SK-N-SH (cell line): ENCODE measurements around the gene YAP1. TPM values are rescaled to one million over a fixed set of nuclear protein-coding genes. Genes with fewer than 3 reads are reported as not detected.

ENCODE experiments used
- CTCF ChIA-PET: fragments of 300-600, 350-600 bp; formaldehyde crosslinking; extraction: SDS; loops from one replicate; lab custom pipeline; 2021; lab: Yijun Ruan, JAX
- POLR2A ChIA-PET: fragments of 350-600 bp; sonication (Branson Sonifier 250); formaldehyde crosslinking; extraction: SDS; loops from one replicate; lab custom pipeline; 2020; ENCODE audit warnings: antibody characterized with exemption, inconsistent platforms; lab: Yijun Ruan, JAX
- DNase-seq: peaks from one replicate; pipeline ENCODE4 v3.0.0; 2012
- H2AFZ ChIP-seq: fragments of 200-600 bp; sonication (generic); 2 replicates; pipeline ENCODE4 v1.8.1; 2016; ENCODE audit warnings: antibody characterized with exemption, mild to moderate bottlenecking, low read depth
- H3F3A ChIP-seq: fragments of 200-600 bp; sonication (generic); replicated peaks from 2 replicates; pipeline ENCODE3; 2016; ENCODE audit warnings: antibody characterized with exemption, mild to moderate bottlenecking; ENCODE audit not compliant: insufficient read depth
- H3K27ac ChIP-seq, 2 experiments: fragments of 200-500 bp in 1 of 2; fragments of 200-600 bp in 1 of 2; sonication (Bioruptor generic) in 1 of 2; sonication (generic), shearing (Covaris generic) in 1 of 2; 2 replicates each; pipeline versions ENCODE4 v1.5.1 to v1.6.1; 2014 to 2016; ENCODE audit warnings: low read depth in 2 of 2, inconsistent platforms in 1 of 2, low read length in 1 of 2, mild to moderate bottlenecking in 1 of 2, mixed read lengths in 1 of 2
- H3K27me3 ChIP-seq: fragments of 200-600 bp; sonication (generic), shearing (Covaris generic); 2 replicates; pipeline ENCODE4 v1.6.1; 2016; ENCODE audit warnings: mixed run types; ENCODE audit not compliant: insufficient read depth
- H3K36me3 ChIP-seq, 2 experiments: fragments of 200-500 bp in 1 of 2; fragments of 200-600 bp in 1 of 2; sonication (Bioruptor generic) in 1 of 2; sonication (generic) in 1 of 2; replicated peaks in 1 of 2; 2 replicates each; pipeline versions ENCODE3 to v1.5.1; 2014 to 2016; ENCODE audit warnings: low read length in 1 of 2, mild to moderate bottlenecking in 1 of 2; ENCODE audit not compliant: insufficient read depth in 2 of 2, control insufficient read depth in 1 of 2
- H3K4me1 ChIP-seq, 2 experiments: fragments of 200-500 bp in 1 of 2; fragments of 200-600 bp in 1 of 2; sonication (Bioruptor generic) in 1 of 2; sonication (generic), shearing (Covaris generic) in 1 of 2; 2 replicates each; pipeline versions ENCODE4 v1.5.1 to v1.6.1; 2014 to 2016; ENCODE audit warnings: low read depth in 1 of 2, low read length in 1 of 2, mixed run types in 1 of 2; ENCODE audit not compliant: insufficient read depth in 2 of 2, control insufficient read depth in 1 of 2
- H3K4me2 ChIP-seq: fragments of 200-600 bp; sonication (generic), shearing (Covaris generic); 2 replicates; pipeline ENCODE4 v1.6.1; 2017; ENCODE audit warnings: mixed run types
- H3K4me3 ChIP-seq, 2 experiments: fragments of 200-500 bp in 1 of 2; fragments of 200-600 bp in 1 of 2; sonication (Bioruptor generic) in 1 of 2; sonication (generic), shearing (Covaris generic) in 1 of 2; 2 replicates each; pipeline versions ENCODE4 v1.5.1 to v1.8.1; 2014 to 2016; ENCODE audit warnings: low read depth in 2 of 2, inconsistent platforms in 1 of 2, low read length in 1 of 2, mild to moderate bottlenecking in 1 of 2, mixed read lengths in 1 of 2, moderate library complexity in 1 of 2
- H3K79me2 ChIP-seq: fragments of 200-600 bp; sonication (generic); 2 replicates; pipeline ENCODE4 v1.8.1; 2017; ENCODE audit warnings: mild to moderate bottlenecking; ENCODE audit not compliant: insufficient read depth
- H3K9ac ChIP-seq: fragments of 200-600 bp; sonication (generic); 2 replicates; pipeline ENCODE4 v1.6.1; 2017; ENCODE audit warnings: mixed run types
- H3K9me2 ChIP-seq: fragments of 200-600 bp; sonication (generic); 2 replicates; pipeline ENCODE4 v1.6.1; 2017; ENCODE audit warnings: mixed run types
- H3K9me3 ChIP-seq: fragments of 200-600 bp; sonication (generic); 2 replicates; pipeline ENCODE4 v1.6.1; 2017; ENCODE audit warnings: mixed run types, mild to moderate bottlenecking, moderate library complexity
- H4K20me1 ChIP-seq: fragments of 200-600 bp; sonication (generic); 2 replicates; pipeline ENCODE4 v1.6.1; 2017; ENCODE audit warnings: mild to moderate bottlenecking, mixed run types; ENCODE audit not compliant: insufficient read depth
- EZH2phosphoT487 ChIP-seq: fragments of 200-600 bp; sonication (generic); IDR thresholded peaks from 2 replicates; pipeline ENCODE4 v1.6.1; 2017; ENCODE audit warnings: low read depth, mixed run types, mild to moderate bottlenecking, antibody characterized with exemption, moderate library complexity, borderline replicate concordance
- FOXJ3 ChIP-seq: sonication (generic); formaldehyde crosslinking; IDR thresholded peaks from 2 replicates; pipeline ENCODE4 v1.5.1; 2020; ENCODE audit warnings: mild to moderate bottlenecking, missing genetic modification reagents
- GABPA ChIP-seq: IDR thresholded peaks from 2 replicates; pipeline ENCODE4 v1.4.0; 2012; ENCODE audit warnings: low read depth, mild to moderate bottlenecking
- GATA2 ChIP-seq: sonication (generic); formaldehyde crosslinking; IDR thresholded peaks from 2 replicates; pipeline ENCODE4 v1.5.0; 2020; ENCODE audit warnings: mild to moderate bottlenecking, missing genetic modification reagents
- IRF3 ChIP-seq: fragments of 150-350 bp; IDR thresholded peaks from 2 replicates; pipeline ENCODE4 v1.6.1; 2016; ENCODE audit warnings: mild to moderate bottlenecking, low read depth, low read length
- JUND ChIP-seq: IDR thresholded peaks from 2 replicates; pipeline ENCODE4 v1.4.0; 2012
- MAX ChIP-seq: IDR thresholded peaks from 2 replicates; pipeline ENCODE4 v1.4.0; 2012; ENCODE audit warnings: low read depth
- MEF2A ChIP-seq: IDR thresholded peaks from 2 replicates; pipeline ENCODE4 v1.4.0; 2012; ENCODE audit warnings: low read depth, borderline replicate concordance
- PBX3 ChIP-seq: IDR thresholded peaks from 2 replicates; pipeline ENCODE4; 2012
- POLR2AphosphoS5 ChIP-seq: IDR thresholded peaks from 2 replicates; pipeline ENCODE4 v1.6.1; 2012; ENCODE audit warnings: low read depth, low read length
- RCOR1 ChIP-seq: fragments of 150-350 bp; IDR thresholded peaks from 2 replicates; pipeline ENCODE4 v1.6.1; 2017; ENCODE audit warnings: antibody characterized with exemption, low read length
- REST ChIP-seq: IDR thresholded peaks from 2 replicates; pipeline ENCODE4 v1.6.1; 2012; ENCODE audit warnings: mild to moderate bottlenecking, low read depth, low read length, moderate library complexity
- SMC3 ChIP-seq: IDR thresholded peaks from 2 replicates; pipeline ENCODE4 v1.6.1; 2012; ENCODE audit warnings: low read depth, low read length, improper control_type of control experiment
- TCF12 ChIP-seq: IDR thresholded peaks from 2 replicates; pipeline ENCODE4 v1.4.0; 2012
- WGBS: methylation state at CpG from one replicate; pipeline ENCODE4 v1.1.6; 2017; ENCODE audit warnings: low lambda C conversion rate; 5-methylcytosine and 5-hydroxymethylcytosine counted together
- polyA plus RNA-seq, 3 experiments: library from polyadenylated mRNA; depleted of rRNA; stranded (reverse); fragments of >200 nt; gene quantifications; 2 replicates each; pipeline ENCODE4 v1.2.3, GENCODE V29; 2012

The YAP1 gene
- polyA plus RNA-seq, 1 of the 3 experiments (the other 2 are of a cell fraction): 53.2 TPM

- 85% methylated on average over 3 of the region's 3 CpGs for WGBS
- H3K27me3 ChIP-seq: no peaks in the 10 kb centered on the region
- H3K27ac ChIP-seq: no peak overlapping the region
- no peak overlapping the region for H3K4me3 ChIP-seq
- peaks cover 86% of the 10 kb centered on the region for H3K79me2 ChIP-seq
- H3F3A ChIP-seq: peaks cover 23% of the 10 kb centered on the region
- POLR2A ChIA-PET: no interaction called here
- H3K36me3 ChIP-seq: peaks cover 2 to 45% of the 10 kb centered on the region in 2 experiments
- no peak overlapping the region for H3K4me2 ChIP-seq
- TF ChIP-seq IRF3: no peak
- TF ChIP-seq PBX3: no peak
- no peak for TF ChIP-seq SMC3
- no peak for TF ChIP-seq TCF12
- TF ChIP-seq POLR2AphosphoS5: no peak
- no peak for TF ChIP-seq RCOR1
- no peak for TF ChIP-seq EZH2phosphoT487
- TF ChIP-seq JUND: no peak
- TF ChIP-seq MEF2A: no peak
- TF ChIP-seq GATA2 (CRISPR knock-in tag): no peak
- no peak for TF ChIP-seq REST
- TF ChIP-seq GABPA: no peak
- no peak for TF ChIP-seq FOXJ3 (CRISPR knock-in tag)
- no peak for TF ChIP-seq MAX
- TF ChIP-seq, all 33 proteins: peak for 0
- H2AFZ ChIP-seq: no peak overlapping the region
- no peak for DNase-seq
- CTCF ChIA-PET: interaction anchor here (0.6 kb wide), 1 partner anchor 676 kb away, joined by 3 read pairs; no protein-coding TSS in a partner anchor
- H3K4me1 ChIP-seq: peaks cover 10 to 50% of the 10 kb centered on the region in 2 experiments
- no peaks in the 10 kb centered on the region for H3K9me3 ChIP-seq
- no peaks in the 10 kb centered on the region for H3K9me2 ChIP-seq
- peaks cover 4% of the 10 kb centered on the region; the same call in 1 of the 2 replicates for H4K20me1 ChIP-seq
- no peak overlapping the region for H3K9ac ChIP-seq
Observed at GRCh38 chr11:102184269-102184987, 74.2 kb downstream of the YAP1 start.
